ENCODE results near the gene GTF2B. TPM values are rescaled to one million over a fixed set of nuclear protein-coding genes. Genes with fewer than 3 reads are reported as not detected.
"Not testable (repeated sequence)": the region's sequence is repeated elsewhere in the genome, so short reads cannot be mapped to it uniquely, and the experiment has no call there.

The GTF2B gene
- total and polyA plus RNA-seq, 2 experiments from 2014 or later = 30.8 to 43.1 TPM

DNA sequence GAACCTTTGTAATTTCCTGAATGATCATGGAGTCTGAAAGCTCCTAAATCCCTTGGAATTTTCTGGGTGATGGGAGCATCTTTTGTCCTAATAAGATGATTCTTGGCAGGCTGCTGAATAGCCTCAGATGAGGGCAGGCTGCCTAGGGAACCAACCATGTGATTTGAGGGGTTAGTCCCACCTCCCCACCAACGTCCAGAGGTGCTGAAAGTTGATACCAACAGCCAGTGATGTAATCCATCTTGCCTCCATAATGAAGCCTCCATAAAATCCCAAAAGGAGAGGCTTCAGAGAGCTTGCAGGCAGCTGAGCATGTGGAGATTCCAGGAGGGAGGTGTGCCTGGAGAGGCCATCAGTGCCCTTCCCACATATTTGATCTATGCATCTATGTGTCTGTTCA is 43.7 kb downstream of the GTF2B start:
- no peak overlapping the region for H3K27ac ChIP-seq
- no peak overlapping the region for H3K4me3 ChIP-seq
- no peaks in the 10 kb centered on the region for H3K4me1 ChIP-seq (ENCODE audit: low read depth)
- no peak for DNase-seq (ENCODE audit: low read depth in 1 of 2, low spot score in 1 of 2)
- TF ChIP-seq, protein P1, sequence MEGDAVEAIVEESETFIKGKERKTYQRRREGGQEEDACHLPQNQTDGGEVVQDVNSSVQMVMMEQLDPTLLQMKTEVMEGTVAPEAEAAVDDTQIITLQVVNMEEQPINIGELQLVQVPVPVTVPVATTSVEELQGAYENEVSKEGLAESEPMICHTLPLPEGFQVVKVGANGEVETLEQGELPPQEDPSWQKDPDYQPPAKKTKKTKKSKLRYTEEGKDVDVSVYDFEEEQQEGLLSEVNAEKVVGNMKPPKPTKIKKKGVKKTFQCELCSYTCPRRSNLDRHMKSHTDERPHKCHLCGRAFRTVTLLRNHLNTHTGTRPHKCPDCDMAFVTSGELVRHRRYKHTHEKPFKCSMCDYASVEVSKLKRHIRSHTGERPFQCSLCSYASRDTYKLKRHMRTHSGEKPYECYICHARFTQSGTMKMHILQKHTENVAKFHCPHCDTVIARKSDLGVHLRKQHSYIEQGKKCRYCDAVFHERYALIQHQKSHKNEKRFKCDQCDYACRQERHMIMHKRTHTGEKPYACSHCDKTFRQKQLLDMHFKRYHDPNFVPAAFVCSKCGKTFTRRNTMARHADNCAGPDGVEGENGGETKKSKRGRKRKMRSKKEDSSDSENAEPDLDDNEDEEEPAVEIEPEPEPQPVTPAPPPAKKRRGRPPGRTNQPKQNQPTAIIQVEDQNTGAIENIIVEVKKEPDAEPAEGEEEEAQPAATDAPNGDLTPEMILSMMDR (IDR thresholded peaks at IDR 0.05; ENCODE audit: low read depth, low read length) = no peak
- no peaks in the 10 kb centered on the region for H3K27me3 ChIP-seq
- H3K9me3 ChIP-seq (ENCODE audit: low read depth) = no peaks in the 10 kb centered on the region
- H3K36me3 ChIP-seq = peaks cover 4% of the 10 kb centered on the region

DNA sequence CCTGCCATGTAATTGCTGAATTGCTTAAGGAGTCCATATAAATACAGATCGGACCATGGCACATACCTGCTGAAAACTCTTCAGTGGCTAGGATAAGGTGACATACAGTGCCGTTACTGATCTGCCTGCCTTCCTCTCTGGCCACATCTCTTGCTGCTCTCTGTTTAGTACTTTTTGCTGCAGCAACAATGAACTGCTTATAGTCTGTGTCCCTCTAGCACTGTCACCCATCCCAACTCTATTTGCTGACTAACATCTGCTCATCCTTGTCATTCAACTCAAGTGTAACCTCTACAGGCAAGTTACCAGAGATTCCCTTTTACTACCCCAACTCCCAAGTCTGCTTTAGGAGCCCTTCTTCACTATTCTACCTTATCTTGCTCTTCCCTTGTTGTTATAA is 65.6 kb downstream of the GTF2B start:
- Histone ChIP-seq H3K27me3 (no peaks in the 10 kb centered on the region), H3K27ac (no peak overlapping the region), H3K9me3 (ENCODE audit: low read depth) (no peaks in the 10 kb centered on the region), H3K4me3 (no peak overlapping the region), H3K36me3 (peaks cover 27% of the 10 kb centered on the region), H3K4me1 (ENCODE audit: low read depth) (no peaks in the 10 kb centered on the region)
- TF ChIP-seq, protein P1 (IDR thresholded peaks at IDR 0.05; ENCODE audit: low read depth, low read length) = no peak
- no peak for DNase-seq (ENCODE audit: low read depth in 1 of 2, low spot score in 1 of 2)

DNA sequence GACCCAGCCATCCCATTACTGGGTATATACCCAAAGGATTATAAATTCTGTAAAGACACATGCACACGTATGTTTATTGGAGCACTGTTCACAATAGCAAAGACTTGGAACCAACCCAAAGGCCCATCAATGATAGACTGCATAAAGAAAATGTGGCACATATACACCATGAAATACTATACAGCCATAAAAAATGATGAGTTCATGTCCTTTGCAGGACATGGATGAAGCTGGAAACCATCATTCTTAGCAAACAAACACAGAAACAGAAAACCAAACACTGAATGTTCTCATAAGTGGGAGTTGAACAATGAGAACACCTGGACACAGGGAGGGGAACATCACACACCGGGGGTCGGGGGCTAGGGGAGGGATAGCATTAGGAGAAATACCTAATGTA is 71.7 kb downstream of the GTF2B start:
- not testable (repeated sequence) for H3K4me3 ChIP-seq; H3K27ac ChIP-seq; H3K4me1 ChIP-seq (ENCODE audit: low read depth); H3K9me3 ChIP-seq (ENCODE audit: low read depth); H3K27me3 ChIP-seq; H3K36me3 ChIP-seq; DNase-seq (ENCODE audit: low read depth in 1 of 2, low spot score in 1 of 2)

DNA sequence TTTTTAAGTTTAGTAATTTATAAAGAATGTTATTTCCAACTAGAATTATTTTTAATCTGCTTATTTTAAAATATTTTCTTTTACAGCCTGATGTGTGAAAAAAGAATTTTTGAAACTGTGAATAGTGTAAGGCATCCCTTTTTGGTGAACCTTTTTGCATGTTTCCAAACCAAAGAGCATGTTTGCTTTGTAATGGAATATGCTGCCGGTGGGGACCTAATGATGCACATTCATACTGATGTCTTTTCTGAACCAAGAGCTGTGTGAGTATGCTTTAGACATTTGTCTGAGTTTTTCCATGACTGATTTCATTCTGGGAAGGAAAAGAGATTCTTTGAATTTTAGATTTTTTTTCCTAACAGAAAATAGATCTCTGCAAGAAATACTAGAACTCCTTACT is 77.9 kb downstream of the GTF2B start:
- no peaks in the 10 kb centered on the region for H3K4me1 ChIP-seq (ENCODE audit: low read depth)
- no peaks in the 10 kb centered on the region for H3K27me3 ChIP-seq
- no peak overlapping the region for H3K27ac ChIP-seq
- DNase-seq (ENCODE audit: low read depth in 1 of 2, low spot score in 1 of 2) = no peak
- TF ChIP-seq, protein P1 (IDR thresholded peaks at IDR 0.05; ENCODE audit: low read depth, low read length) = no peak
- H3K36me3 ChIP-seq = peaks cover 35% of the 10 kb centered on the region
- H3K4me3 ChIP-seq = no peak overlapping the region
- H3K9me3 ChIP-seq (ENCODE audit: low read depth) = no peaks in the 10 kb centered on the region

DNA sequence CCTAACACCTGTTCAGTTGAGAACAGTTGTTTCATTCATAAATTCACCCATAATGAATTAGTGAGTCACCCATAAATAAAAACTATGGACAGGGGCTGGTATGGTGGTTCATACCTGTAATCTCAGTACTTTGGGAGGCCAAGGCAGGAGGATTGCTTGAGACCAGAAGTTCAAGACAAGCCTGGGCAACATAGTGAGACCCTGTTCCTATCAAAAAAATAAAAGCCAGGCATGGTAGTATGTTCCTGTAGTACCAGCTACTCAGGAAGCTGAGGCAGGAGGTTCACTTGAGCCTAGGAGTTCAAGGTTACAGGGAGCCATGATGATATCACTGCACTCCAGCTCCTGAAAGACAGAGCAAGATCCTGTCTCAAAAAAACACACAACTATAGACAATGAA is 79.0 kb downstream of the GTF2B start:
- TF ChIP-seq, protein P1 (IDR thresholded peaks at IDR 0.05; ENCODE audit: low read depth, low read length) = no peak
- no peaks in the 10 kb centered on the region for H3K4me1 ChIP-seq (ENCODE audit: low read depth)
- no peak overlapping the region for H3K27ac ChIP-seq
- no peak overlapping the region for H3K4me3 ChIP-seq
- no peak for DNase-seq (ENCODE audit: low read depth in 1 of 2, low spot score in 1 of 2)
- no peaks in the 10 kb centered on the region for H3K9me3 ChIP-seq (ENCODE audit: low read depth)
- peaks cover 44% of the 10 kb centered on the region for H3K36me3 ChIP-seq
- H3K27me3 ChIP-seq = no peaks in the 10 kb centered on the region

DNA sequence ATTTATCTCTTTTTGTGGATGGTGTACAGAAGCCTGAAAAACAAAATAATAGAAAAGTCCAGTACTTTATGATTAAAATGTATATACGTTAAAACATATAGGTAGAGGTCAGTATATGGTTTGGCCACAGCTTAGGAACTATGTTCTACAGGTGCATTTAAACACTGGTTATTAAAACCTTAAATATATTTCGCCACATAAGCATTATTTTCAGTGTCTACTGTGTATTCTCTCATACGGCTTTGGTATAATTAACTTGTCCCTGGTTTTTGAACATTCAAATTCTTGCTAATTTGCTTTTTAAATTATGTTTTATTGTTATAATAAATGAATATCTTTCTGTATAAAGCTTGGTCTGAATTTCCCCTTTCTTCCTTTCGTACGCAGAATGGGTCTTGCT is 87.9 kb downstream of the GTF2B start:
- Histone ChIP-seq H3K36me3 (peaks cover 53% of the 10 kb centered on the region), H3K9me3 (ENCODE audit: low read depth) (no peaks in the 10 kb centered on the region), H3K4me3 (no peak overlapping the region), H3K27me3 (no peaks in the 10 kb centered on the region), H3K4me1 (ENCODE audit: low read depth) (no peaks in the 10 kb centered on the region), H3K27ac (no peak overlapping the region)
- TF ChIP-seq, protein P1 (IDR thresholded peaks at IDR 0.05; ENCODE audit: low read depth, low read length) = no peak
- no peak for DNase-seq (ENCODE audit: low read depth in 1 of 2, low spot score in 1 of 2)
